Right ventricle myocardium inferior (tissue), 1 donor: ENCODE measurements around the gene FIBP. TPM values are rescaled to one million over a fixed set of nuclear protein-coding genes. Genes with fewer than 3 reads are reported as not detected.

ENCODE experiments used
- total RNA-seq: library from RNA; stranded (reverse); fragmentation: NEBNext Ultra II Directional; extraction: Animal tissue kit (Norgen Biotek cat#: 25700); gene quantifications from one replicate; pipeline ENCODE4 v1.2.1, GENCODE V29; 2021
- donor health status: DM: no; HTN: yes; CAD: no; lungs with severe emphysema.

The FIBP gene
- total RNA-seq, 1 donor from 2014 or later: 44.7 TPM

Other genes with a start within 250 kb of the FIBP start
- 36.7 TPM for gene RELA, start 225.6 kb downstream of the FIBP start, total RNA-seq
- gene KAT5, start 176.2 kb downstream of the FIBP start, total RNA-seq: 44.6 TPM
- gene RNASEH2C, start 167.7 kb downstream of the FIBP start, total RNA-seq: 52.3 TPM
- gene AP5B1, start 107.5 kb downstream of the FIBP start, total RNA-seq: 6.1 TPM
- gene OVOL1, start 101.4 kb downstream of the FIBP start, total RNA-seq: not detected
- gene SNX32, start 54.5 kb downstream of the FIBP start, total RNA-seq: not detected
- gene CFL1, start 30.3 kb downstream of the FIBP start, total RNA-seq: 386 TPM
- gene MUS81, start 28.0 kb downstream of the FIBP start, total RNA-seq: 35.5 TPM
- 83.1 TPM for gene EFEMP2, start 15.7 kb downstream of the FIBP start, total RNA-seq
- 1.1 TPM for gene CTSW, start 8.6 kb downstream of the FIBP start, total RNA-seq
- 29.6 TPM for gene CCDC85B, start 2.2 kb upstream of the FIBP start, total RNA-seq
- gene FOSL1, start 11.9 kb upstream of the FIBP start, total RNA-seq: 0.27 TPM
- 38.5 TPM for gene C11orf68, start 30.6 kb upstream of the FIBP start, total RNA-seq
- gene DRAP1, start 31.0 kb upstream of the FIBP start, total RNA-seq: 110 TPM
- gene TSGA10IP, start 57.0 kb upstream of the FIBP start, total RNA-seq: not detected
- 29.9 TPM for gene SART1, start 73.3 kb upstream of the FIBP start, total RNA-seq
- 18.0 TPM for gene EIF1AD, start 113.7 kb upstream of the FIBP start, total RNA-seq
- gene BANF1, start 114.0 kb upstream of the FIBP start, total RNA-seq: 248 TPM
- gene CST6, start 123.5 kb upstream of the FIBP start, total RNA-seq: not detected
- not detected for gene CATSPER1, start 138.0 kb upstream of the FIBP start, total RNA-seq
- 1.5 TPM for gene GAL3ST3, start 160.7 kb upstream of the FIBP start, total RNA-seq
- gene SF3B2, start 163.9 kb upstream of the FIBP start, total RNA-seq: 71.8 TPM
- gene PACS1, start 181.8 kb upstream of the FIBP start, total RNA-seq: 50.7 TPM